Measurements from ENCODE around the gene NRP2.

NRP2 gene

GRCh38 chr2:205776720-205777119 lies 94.4 kb downstream of the NRP2 start:
- H3K4me3 ChIP-seq (replicated peaks in 1 of 2; ENCODE audit: low read depth in 2 of 2, low read length in 2 of 2): no peak overlapping the region
- TF ChIP-seq CTCF (IDR thresholded peaks at IDR 0.05; ENCODE audit: low read depth, low read length): no peak
- no peak for DNase-seq (ENCODE audit: low read depth in 2 of 2)

DNA sequence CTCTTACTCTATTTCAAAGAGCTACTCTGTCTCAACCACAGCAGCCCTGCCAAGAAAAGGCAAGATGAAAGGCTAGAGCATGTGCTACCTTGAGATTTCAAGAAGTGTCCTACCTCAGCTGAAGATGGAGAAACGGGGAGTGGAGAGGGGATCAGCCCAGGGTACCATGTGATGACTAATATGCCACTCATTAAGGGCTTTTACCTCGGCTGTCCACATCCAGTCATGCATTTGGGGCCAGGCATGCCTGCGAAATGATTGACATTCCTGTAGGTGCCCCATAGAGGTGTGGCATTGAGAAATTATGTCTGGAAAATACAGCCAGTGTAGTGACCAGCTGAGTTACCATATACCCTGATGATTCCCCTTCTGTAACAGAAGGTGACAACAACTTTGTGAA lies 96.1 kb downstream of the NRP2 start:
- TF ChIP-seq CTCF (IDR thresholded peaks at IDR 0.05; ENCODE audit: low read depth, low read length): no peak
- no peak overlapping the region for H3K4me3 ChIP-seq (replicated peaks in 1 of 2; ENCODE audit: low read depth in 2 of 2, low read length in 2 of 2)
- no peak for DNase-seq (ENCODE audit: low read depth in 2 of 2)

GRCh38 chr2:205780645-205781044 lies 98.3 kb downstream of the NRP2 start:
- H3K4me3 ChIP-seq (replicated peaks in 1 of 2; ENCODE audit: low read depth in 2 of 2, low read length in 2 of 2): no peak overlapping the region
- no peak for TF ChIP-seq CTCF (IDR thresholded peaks at IDR 0.05; ENCODE audit: low read depth, low read length)
- no peak for DNase-seq (ENCODE audit: low read depth in 2 of 2)

DNA sequence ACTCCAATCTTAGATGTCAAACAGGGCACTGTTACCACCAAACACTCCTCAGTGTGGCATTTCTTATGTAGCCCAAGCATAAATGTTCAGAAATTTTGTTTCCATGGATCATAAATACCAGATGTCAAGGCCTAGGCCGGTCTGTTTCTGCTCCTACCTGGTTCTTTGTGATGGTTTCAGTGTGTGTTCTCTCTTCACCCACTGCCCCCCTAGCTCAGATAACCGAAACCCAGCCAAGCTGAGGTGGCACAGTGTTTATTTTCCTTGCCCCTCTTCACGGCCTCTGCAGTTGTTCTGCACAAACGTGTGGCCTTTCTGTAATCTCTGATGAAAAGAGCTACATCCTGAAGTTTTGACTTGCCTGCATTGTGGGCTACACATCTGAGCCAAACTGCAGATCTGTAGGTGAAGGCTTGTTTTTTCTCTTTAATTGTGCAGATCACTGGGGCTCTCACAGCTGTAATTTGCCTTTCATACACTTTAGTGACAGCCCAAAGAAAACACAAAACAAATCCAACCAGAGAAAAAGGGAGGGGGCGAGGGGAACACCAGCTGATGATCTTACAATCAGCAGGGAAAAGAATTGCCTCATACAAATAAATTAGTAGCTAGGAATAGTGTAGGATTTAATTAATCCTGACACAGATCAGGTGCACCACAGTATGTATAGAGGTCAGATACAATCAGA lies 99.1 kb downstream of the NRP2 start:
- no peak for TF ChIP-seq CTCF (IDR thresholded peaks at IDR 0.05; ENCODE audit: low read depth, low read length)
- no peak for DNase-seq (ENCODE audit: low read depth in 2 of 2)

DNA sequence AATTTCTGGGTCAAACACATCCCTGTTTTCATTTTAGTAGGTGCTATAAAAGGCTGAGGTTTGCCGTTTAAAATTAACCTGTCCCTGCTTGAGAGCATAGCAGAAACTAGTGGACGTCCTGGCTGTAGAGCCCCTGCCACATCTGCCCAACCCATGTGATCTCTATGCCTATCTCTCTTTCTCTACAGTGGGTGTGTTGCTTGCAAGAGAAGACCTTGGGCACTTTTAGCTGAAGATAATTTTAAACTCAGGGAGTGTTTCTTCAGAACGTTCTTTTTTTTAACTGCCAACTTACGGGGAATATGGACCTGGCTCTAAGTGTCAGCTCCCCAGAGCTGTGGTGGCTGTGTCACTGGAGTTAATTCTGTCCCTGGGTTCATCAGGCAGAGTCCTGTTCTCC lies 100.6 kb downstream of the NRP2 start:
- no peak for TF ChIP-seq CTCF (IDR thresholded peaks at IDR 0.05; ENCODE audit: low read depth, low read length)
- H3K4me3 ChIP-seq (replicated peaks in 1 of 2; ENCODE audit: low read depth in 2 of 2, low read length in 2 of 2): no peak overlapping the region
- DNase-seq (ENCODE audit: low read depth in 2 of 2): no peak

More for the DNA sequence above, 99.1 kb downstream of the NRP2 start:
- no peak overlapping the region for H3K4me3 ChIP-seq (replicated peaks in 1 of 2; ENCODE audit: low read depth in 2 of 2, low read length in 2 of 2)

DNA sequence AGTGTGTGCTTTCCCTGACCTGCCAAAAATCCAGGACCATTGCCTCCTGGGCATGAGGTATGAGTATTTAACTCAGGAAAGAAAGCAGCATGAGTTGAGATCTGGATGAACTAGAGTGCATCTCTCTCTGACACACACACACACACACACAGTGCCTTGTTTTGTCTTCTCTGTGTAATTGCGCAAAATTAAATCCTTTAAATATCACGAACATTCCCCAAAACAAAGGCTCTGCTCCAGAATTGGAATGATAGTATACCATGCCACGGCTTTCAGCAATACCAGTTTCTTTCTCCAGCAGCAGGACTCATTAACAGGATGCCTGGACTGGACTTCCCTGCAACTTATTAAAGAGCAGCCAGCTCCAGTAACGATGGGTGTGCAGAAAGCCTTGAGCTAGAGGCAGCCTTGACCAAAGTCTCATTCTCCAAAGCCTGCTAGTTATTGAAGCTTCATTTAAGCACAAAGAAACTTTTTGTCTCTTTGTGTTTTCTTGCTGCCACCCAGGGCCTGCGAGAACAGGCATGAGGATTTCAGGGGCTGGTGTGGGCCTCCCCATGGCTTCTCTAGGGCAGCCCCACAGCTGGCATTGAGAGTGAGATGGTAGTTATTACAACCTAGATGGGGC lies 101.7 kb downstream of the NRP2 start:
- no peak overlapping the region for H3K4me3 ChIP-seq (replicated peaks in 1 of 2; ENCODE audit: low read depth in 2 of 2, low read length in 2 of 2)
- DNase-seq (ENCODE audit: low read depth in 2 of 2): no peak
- no peak for TF ChIP-seq CTCF (IDR thresholded peaks at IDR 0.05; ENCODE audit: low read depth, low read length)

Measured in cardiac fibroblast (primary cell).